ENCODE data around the gene NUDT4.

DNA sequence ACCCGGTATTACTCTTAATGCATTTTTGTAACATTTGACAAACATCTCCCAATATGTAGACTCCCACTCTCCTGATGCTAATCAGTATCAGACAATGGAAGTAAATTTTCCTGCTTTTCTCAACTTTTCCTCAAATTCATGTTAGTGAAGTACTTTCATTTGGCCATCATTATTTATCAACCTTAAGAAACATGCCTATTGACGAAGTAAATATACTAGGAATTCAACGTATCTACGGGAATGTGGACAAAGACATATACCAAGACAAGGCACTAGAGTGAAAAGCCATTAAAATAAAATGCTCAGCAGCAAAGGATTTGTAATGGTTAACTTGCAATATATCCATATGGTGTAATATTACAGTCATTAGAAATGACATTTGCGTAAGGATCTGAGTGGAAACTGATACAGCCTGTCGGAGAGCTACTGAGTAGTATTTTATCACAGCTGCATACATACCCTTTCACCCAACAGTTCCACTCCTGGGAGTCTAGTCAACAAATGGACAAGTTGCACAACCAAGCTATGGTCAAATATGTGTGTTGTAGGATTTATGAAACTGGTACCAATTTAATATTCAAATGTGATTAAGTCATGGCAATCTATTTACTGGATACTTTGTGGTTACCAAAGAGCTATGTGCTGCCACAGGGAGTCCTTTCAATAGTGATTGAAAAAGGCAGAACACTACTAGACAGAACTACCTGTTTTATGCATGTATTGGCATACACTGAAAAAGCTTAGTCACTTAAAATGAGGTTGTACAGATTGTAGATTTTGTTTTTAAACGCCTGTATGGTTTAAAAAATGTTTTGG lies 26.5 kb downstream of the NUDT4 start:
- TF ChIP-seq ZNF398 (CRISPR knock-in tag; IDR thresholded peaks at IDR 0.05) (no peak), REST (IDR thresholded peaks at IDR 0.05; ENCODE audit: borderline replicate concordance) (no peak), REST (CRISPR knock-in tag; IDR thresholded peaks at IDR 0.05; ENCODE audit: low read depth) (no peak), SRF (CRISPR knock-in tag; IDR thresholded peaks at IDR 0.05) (no peak), HIVEP1 (CRISPR knock-in tag; IDR thresholded peaks at IDR 0.05) (no peak), FOXO4 (CRISPR knock-in tag; IDR thresholded peaks at IDR 0.05) (no peak; the same call in 1 of the 2 replicates)
